Measurements from ENCODE around the gene IL17RC.

DNA sequence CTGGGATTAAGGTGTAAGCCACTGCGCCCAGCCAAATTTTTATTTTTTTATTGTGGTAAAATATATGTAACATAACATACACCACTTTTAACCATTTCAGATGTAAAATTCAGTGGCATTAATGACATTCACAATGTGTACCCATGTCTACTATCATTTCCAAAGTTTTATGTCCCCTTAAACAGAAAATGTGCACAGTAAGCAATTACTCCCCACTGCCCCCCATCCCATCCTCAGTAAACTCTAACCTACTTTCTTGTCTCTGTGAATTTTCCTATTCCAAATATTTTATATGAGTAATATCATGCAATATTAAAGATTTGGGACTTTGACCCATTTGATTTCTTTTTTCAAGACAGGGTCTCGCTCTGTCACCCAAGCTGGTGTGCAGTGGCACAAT is 49.9 kb downstream of the IL17RC start:
- no peak for TF ChIP-seq POLR2A (IDR thresholded peaks at IDR 0.05)
- no peak for TF ChIP-seq CTCF (IDR thresholded peaks at IDR 0.05)

All from transverse colon (tissue), 3 donors.